T47D (cell line): ENCODE measurements around the gene PTPRZ1.

Experiments
- DNase-seq, 2 experiments: peaks; one replicate each; pipeline versions ENCODE4 v3.0.0 to v3.0.0-alpha.2; 2011 to 2012; ENCODE audit warnings: low read depth in 1 of 2, low spot score in 1 of 2
- JUND ChIP-seq: IDR thresholded peaks from 2 replicates; pipeline ENCODE4 v1.6.1; 2012; ENCODE audit warnings: low read depth
- in situ Hi-C: cut with HindIII; loops from 2 replicates; pipeline ENCODE4 v1.10.0; 2016; ENCODE audit warnings: low sequenced_read_pairs, low pct_unique_long_range_greater_than_20kb

The PTPRZ1 gene

DNA sequence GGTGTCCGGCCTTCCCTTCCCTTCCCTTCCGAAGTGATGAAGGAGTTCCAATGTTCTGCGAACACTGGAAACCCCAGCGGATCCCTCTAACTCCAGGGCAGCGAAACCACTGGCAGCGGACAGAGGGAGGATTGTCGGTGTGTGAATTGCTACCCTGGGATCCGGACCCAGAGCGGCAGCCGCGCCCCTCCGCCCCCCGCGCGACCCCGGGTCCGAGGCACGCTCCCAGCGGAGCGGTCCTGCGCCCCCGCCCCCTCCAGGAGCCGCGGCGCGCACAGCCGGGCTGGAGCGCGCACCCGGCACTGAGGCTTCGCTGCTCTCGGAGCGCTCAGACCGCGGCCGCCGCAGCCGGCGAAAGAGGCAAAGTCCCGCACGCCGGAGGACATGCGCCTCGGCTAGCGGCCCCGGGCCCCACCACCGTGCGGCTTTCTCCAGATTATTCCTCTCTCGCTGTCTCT lies at the start of gene PTPRZ1:
Gene PTPRZ1, plus strand, starts transcription at position 331 of the 458 bp plus-strand sequence. CDS start 339 bp downstream, outside the sequence.
- no peak for DNase-seq
- in situ Hi-C loops = no loop called here
- no peak for TF ChIP-seq JUND

DNA sequence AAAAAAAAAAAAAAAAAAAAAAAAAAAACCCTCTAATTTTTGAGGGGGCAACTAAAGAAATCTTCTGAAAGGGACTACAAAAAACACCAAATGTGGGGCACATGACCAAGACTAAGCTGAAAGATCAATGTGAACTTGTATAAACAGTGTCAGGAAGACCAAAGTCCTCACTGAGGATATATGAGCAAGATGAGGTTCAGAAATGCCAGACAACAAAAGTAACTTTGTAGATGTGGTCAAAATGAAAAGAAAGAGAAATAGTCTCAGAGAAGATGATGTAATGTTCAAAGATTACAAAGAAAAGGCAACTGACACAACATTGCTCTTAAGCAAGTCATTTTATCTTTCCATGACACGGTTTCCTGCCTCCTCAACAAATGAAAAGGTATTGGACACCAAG lies 48.7 kb upstream of the PTPRZ1 start:
- DNase-seq = no peak
- in situ Hi-C loops = no loop called here
- no peak for TF ChIP-seq JUND

DNA sequence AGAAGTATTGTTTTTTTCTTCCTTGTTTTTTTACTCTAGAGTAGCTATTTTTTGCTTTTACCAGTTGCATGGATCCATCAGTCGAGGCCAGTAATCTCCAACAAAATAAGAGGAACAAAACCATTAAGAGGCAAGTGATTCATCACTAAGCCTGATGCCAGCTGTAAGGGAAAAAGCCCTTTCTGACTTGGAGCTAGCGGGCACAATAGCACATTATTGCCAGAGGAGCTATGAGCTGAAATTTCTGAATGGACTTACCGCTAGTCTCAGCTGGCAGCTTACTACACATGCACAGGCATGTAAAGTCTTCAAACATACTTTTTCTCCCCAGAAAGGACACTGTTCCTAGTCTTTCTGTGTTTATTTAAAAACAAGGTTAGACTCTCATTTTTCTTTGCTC lies 41.6 kb upstream of the PTPRZ1 start:
- DNase-seq = no peak
- in situ Hi-C loops = no loop called here
- no peak for TF ChIP-seq JUND

DNA sequence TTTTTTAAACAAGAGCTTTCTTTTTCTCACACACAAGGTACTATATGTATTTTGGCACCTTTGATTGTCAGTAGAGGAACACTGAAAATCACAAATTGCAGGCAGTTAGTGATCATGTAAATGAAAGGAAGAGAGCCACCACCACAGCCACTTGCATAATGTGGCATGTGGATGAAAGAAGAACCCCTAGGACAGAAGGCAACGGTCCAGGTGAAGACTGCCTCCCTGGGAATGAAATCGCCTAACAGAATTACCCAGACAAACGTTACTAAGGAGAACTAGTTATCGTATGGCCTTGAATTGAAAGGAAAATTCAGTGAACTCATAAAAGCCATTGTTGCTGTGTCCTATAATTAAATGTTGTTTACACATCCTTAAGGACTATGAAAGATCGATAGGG lies 41.2 kb upstream of the PTPRZ1 start:
- TF ChIP-seq JUND = no peak
- in situ Hi-C loops = no loop called here
- DNase-seq = no peak

DNA sequence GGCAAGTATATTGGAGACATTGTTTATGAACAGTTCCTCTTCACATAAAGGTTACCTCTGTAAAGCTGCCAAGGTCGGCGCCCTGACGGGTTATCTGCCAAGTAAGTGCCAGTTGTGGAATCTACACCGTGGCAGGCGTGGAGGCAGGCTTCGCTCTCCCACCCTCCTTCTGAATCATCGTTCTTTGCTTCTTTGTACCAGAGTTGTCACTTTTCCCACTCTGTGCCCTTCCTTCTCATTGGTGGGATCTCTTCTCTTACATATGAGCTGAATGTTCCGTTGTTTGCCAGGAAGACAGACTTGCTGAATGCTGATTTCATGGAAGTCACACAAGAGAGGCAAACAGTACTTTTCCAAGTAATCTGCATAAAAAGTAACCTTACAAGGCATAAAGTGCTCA lies 40.6 kb upstream of the PTPRZ1 start:
- no peak for DNase-seq
- in situ Hi-C loops = no loop called here

DNA sequence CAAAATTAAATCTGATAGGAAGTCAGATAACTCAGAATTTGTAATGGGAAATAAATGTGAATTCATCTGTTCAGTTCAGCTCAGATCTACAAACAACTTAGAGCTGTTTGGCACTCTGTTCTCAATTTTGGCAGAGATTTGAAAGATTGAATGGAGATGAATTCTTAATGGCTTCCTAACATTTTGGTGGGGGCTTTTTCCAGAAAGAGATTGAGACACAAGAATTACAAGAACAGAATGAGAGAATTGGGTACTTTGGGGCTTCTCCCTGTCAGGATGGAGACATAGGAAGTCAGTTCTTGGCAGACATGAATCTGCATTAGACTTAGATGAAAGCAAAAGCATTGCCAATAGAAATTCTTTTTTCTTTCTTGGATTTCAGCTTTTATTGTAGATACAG lies 39.0 kb upstream of the PTPRZ1 start:
- DNase-seq = no peak

More for the DNA sequence above, 40.6 kb upstream of the PTPRZ1 start:
- TF ChIP-seq JUND = no peak

DNA sequence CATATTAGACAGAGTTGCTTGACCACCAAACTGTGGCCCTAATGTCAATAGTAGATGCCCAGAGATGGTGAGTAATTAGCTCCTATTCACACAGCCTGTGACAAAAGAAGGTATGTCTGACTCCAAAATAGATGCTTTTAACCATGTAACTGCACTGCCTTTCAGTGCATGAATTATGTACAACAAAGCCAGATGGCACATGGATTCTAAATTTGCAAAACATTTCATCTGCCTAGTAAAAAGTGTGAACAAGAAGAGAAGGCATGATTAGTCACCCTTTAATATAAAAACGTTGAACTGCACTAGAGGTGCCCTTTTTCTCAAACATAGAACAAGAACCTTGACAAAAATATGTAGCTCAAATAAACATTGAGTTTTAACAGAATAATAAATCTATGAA lies 35.5 kb upstream of the PTPRZ1 start:
- in situ Hi-C loops = no loop called here
- no peak for TF ChIP-seq JUND
- no peak for DNase-seq

More for the DNA sequence above, 39.0 kb upstream of the PTPRZ1 start:
- no peak for TF ChIP-seq JUND
- in situ Hi-C loops = no loop called here

DNA sequence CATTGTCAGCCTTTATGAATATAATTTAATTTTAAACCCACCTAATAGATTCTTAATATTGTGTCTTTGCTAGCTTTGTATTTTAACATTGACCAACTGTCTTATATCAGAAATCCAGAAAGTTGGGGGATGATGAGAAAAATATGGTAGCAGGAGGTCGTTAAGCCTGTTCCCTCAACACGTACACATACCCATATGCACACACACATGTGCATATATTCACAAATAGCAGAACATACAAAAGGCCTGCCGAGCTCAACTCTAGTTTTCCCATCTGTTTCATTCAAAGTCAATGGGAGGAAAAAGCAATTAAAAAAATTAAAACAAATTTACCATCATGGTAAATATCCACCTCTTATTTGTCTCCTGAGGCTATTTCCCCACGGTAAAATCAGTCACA lies 25.9 kb upstream of the PTPRZ1 start:
- no peak for DNase-seq
- no peak for TF ChIP-seq JUND
- in situ Hi-C loops = no loop called here

DNA sequence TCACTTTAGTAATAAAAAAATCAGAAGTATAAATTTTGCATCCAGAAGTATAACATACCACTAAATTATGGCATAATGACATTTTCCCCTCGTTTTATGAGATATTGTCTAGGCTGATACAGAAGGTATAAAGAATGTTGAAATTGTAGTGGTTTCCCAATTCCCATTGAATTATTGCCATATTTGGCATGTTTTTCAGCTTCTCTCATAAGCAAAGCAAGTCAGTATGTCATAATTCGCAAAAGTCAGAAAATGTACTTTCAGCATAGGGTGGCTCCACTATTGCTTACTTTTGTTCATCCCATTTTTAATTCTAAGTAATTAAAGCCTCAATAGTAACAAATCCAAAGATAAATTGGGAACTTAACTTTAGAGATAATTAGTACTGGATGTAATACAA lies 19.7 kb upstream of the PTPRZ1 start:
- in situ Hi-C loops = no loop called here
- TF ChIP-seq JUND = no peak
- no peak for DNase-seq

DNA sequence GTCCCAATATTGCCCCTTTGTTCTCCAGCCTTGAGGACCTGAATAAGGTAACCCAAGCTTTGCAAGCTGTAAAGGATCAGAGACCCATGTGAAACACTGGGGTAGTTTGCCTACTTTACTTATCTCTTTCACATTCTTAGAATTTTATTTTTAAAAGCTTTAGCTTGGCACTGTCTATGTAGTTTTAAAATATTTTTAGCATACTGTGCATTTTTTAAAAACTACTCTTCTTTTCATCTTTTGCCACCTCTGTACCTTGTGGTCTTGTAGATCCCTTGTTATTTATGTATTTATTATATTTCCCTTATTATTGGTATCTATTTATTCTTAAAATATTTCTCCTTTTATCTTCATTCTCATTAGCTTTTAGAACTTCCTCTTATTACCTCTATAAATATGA lies 12.0 kb upstream of the PTPRZ1 start:
- TF ChIP-seq JUND = no peak
- no peak for DNase-seq
- in situ Hi-C loops = no loop called here

DNA sequence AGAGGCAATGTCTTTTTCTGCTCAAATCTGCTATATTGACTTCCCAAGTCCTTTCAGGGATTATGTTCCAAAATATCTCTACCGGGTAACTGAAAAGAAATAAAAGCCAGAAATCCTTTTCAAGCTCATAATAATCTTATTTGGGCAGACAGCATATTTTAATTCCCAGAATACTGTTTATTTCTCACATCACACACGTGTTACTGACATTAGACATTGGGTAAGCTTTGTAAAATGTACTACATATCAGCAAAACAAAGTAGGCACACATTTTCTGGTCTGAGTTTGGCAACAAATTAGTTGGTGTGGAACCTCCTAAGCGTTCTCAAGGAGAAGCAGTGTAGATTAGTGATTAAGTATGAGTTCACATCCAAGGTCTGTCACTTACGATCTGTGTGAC lies 10.4 kb upstream of the PTPRZ1 start:
- no peak for TF ChIP-seq JUND
- in situ Hi-C loops = no loop called here

DNA sequence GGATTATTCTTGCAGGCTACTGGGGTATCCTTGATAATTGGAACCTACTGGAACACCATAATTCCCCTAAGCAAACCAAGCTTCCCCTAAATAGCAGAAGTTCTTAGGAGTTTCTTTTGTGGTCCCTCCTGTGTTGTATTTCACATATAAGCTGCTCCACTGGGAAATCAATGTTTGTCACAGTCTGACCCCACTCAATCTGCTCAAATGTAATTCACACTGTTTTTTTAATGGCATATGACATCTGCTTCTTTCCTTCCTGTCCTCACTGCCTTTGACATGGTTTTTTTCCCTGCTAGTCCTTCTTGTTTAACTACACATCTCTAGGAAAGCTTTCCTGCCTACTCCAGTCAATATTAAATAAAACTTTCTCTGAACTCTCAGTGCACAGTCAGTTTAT lies 1.8 kb upstream of the PTPRZ1 start:
- DNase-seq = no peak
- in situ Hi-C loops = no loop called here
- TF ChIP-seq JUND = no peak

More for the DNA sequence above, 10.4 kb upstream of the PTPRZ1 start:
- no peak for DNase-seq

DNA sequence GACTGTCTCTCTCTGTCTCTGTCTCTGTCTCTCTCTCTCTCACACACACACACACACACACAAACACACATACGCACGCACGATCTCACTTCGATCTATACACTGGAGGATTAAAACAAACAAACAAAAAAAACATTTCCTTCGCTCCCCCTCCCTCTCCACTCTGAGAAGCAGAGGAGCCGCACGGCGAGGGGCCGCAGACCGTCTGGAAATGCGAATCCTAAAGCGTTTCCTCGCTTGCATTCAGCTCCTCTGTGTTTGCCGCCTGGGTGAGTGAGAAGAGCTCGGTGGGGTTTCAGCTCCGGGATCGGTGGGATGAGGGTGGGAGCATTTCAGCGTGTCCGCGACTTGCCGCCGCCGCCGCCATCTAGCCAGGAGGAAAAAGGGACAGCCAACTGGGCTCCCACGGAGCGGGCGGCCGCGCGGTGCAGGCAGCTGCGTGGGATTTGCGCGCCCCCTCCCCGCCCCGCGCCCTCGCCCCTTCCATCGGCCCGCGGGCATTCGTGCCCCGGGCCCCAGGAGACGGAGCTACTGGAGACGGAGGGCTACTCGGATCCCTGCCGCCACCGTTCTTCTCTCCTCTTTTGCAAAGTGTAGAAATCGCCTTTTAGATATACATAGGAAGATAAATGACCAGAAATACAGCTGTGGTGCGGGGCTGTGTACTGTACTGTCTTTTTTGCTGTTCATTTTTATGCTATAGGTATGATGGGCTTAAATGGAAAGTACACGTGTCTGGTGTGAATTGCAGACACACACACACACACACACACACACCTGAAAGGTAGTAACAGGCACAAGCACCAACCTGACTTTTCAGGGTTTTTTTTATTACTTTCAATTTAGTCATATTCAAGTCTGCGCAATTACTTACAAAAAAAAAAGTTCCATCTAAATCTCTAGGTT lies 581 bp downstream of the PTPRZ1 start:
- DNase-seq = no peak
- no peak for TF ChIP-seq JUND
- in situ Hi-C loops = no loop called here
